HT1080 (cell line): ENCODE data around the gene CNGB1. TPM values are rescaled to one million over a fixed set of nuclear protein-coding genes. Genes with fewer than 3 reads are reported as not detected.
A peak's percentile ranks its signal among the peaks of the same experiment; 100 is the strongest.

Experiments used
- DNase-seq: peaks from one replicate; pipeline ENCODE4 v3.0.0-alpha.2; 2015; ENCODE audit warnings: low read depth
- total RNA-seq: library from RNA; depleted of rRNA; stranded (reverse); fragments of >200 nt; shearing (Covaris generic); gene quantifications from 2 replicates; pipeline ENCODE4 v1.2.3, GENCODE V29; 2014

Gene CNGB1
- total RNA-seq, 1 experiment from 2014 or later = 0.32 TPM

- peak; percentile 15 for DNase-seq
Measured at GRCh38 chr16:57977418-57978069, 6.6 kb upstream of the CNGB1 start.

DNA sequence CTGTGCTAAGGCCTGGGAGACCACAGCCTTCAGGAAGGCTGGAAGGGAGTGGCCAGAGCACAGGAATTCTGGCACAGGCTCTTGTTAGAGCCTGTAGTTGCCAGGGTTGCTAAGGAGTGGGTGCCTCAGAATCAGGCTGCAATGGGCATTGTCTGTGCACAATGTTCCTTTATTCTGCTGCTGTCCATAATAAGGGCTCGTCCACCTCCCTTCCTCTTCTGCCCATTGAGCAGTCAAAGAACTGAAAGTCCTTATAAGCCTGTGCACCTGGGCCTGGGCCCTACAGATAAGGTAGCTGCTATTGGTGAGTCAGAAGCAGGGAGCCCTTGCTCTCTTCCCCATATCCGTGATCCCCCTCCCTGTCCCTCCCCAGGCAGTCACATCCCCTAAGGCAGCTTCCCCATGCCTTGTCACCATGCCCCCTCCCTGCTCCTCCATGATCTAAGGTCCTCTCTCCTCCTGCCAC is 5.4 kb upstream of the CNGB1 start:
- DNase-seq = peak; percentile 13

- DNase-seq = no peak
Measured at GRCh38 chr16:57972306-57972705, 1.4 kb upstream of the CNGB1 start.

- no peak for DNase-seq
Measured at GRCh38 chr16:57971848-57972247, 920 bp upstream of the CNGB1 start.

DNA sequence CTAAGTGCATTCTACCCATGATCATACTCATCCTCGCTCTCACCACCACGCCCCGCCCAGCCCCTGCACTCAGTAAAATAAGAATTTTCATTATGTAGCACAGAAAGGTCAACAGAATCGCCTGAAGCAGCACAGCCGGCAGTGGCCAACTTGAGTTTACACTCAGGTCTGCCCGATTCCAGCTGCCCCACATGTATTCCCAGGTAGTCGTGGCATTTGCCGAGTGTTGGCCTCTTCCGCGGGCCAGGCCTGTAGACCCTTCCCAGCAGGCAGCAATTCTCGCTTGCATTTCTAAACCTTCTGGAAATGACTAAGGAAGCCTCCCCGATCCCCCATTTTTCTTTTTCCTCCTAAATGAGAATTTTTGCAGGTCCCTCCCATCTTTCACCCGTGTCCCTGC is 609 bp downstream of the CNGB1 start:
- no peak for DNase-seq

- DNase-seq = no peak
Measured at GRCh38 chr16:57969451-57970123, 1.3 kb downstream of the CNGB1 start.

- DNase-seq = no peak
Measured at GRCh38 chr16:57967916-57968315, 3.0 kb downstream of the CNGB1 start.

DNA sequence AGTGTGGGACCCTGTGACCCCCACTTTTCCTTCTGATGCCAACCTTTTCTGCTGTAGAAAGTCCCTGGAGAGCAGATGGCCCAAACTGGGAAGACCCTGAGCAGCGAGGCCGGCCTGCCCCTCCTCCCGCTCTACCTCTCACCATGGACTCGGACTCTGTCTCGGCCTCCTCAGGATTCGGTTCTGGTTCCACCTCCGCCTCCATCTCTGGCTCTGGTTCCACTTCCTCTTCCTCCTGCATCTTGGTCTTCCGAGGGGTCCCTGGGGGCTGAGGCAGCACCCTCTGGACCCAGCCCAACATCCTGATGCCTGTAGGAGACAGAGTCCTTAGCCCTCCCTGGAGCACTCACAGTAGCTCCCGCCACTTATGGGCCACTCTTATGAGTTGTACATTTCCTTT is 3.9 kb downstream of the CNGB1 start:
- DNase-seq = no peak

GRCh38 chr16:57966204-57966771 is 4.6 kb downstream of the CNGB1 start:
- no peak for DNase-seq

- no peak for DNase-seq
Measured at GRCh38 chr16:57964157-57964700, 6.7 kb downstream of the CNGB1 start.

DNA sequence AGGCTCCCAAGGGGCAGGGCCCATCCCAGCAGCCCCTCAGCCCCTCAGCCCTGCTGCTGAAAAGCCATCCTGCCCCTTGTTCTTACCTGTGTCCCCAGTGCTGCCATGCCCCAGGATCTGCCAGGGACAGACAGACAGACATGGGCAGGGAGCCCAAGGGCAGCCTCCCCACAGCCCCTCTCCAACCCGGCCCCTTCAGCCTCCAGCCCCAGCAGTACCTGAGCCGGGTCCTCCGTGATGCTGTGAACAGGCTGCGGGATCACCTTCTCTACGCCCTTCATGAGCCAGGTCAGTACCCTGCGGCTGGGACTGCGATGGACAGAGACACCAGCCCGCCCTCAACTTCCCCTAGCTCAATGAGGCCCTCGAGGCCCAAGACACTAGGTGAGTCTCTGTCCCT is 8.2 kb downstream of the CNGB1 start:
- DNase-seq = no peak

DNA sequence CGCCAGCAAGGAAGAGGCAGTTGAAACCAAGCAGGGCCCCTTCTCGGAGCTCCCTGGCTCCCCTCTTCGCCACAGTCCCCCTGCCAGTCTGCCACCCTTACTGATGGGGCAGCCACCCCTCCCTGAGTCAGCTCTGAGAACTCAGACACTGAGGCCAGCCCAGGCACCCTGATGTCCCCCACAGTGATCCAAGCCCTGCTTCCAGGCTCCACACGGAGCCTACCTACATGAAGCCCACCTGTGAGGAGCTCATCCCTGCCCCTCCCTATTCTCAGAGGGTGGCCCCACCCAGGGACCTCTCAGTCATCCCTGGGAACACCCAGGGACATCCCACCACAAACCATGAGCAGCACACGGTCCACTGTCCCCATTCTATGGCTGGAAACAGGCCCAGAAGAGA is 8.9 kb downstream of the CNGB1 start:
- no peak for DNase-seq

DNA sequence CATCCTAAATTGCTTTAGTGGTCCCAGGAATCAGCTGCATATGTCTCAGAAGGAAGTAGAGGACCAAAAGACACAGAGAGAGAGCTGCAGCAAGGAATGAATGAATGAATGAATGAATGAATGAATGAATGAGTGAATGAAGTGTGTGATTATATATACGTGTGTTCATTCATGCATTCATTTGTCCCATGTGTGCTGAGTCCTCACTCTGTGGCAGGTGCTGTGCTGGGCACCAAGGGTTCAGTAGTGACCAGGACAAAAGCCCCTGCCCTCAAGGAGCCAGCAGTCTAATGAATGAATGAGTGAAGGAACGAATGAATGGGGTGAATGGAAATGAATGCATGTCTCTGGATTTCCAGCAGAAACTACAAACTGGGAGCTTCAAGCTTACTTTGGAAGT is 9.4 kb downstream of the CNGB1 start:
- DNase-seq = no peak

GRCh38 chr16:57960826-57961472 is 10.0 kb downstream of the CNGB1 start:
- DNase-seq = no peak

GRCh38 chr16:57960310-57960709 is 10.6 kb downstream of the CNGB1 start:
- DNase-seq = no peak

GRCh38 chr16:57959804-57960203 is 11.1 kb downstream of the CNGB1 start:
- no peak for DNase-seq

DNA sequence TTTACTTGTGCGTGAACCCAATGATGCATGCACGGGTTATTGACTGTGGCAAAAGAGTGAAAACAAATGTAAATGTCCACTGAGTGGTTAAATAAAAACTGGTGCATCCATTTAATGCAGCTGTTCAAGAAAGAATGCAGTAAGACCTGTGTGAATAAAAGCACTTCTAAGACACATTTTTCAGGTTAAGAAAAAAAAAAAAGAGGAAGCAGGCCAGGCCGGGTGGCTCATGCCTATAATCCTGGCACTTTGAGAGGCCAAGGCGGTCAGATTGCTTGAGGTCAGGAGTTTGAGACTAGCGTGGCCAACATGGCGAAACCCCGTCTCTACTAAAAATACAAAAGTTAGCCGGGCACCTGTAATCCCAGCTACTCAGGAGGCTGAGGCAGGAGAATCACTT is 11.8 kb downstream of the CNGB1 start:
- DNase-seq = no peak

- no peak for DNase-seq
Measured at GRCh38 chr16:57958544-57958943, 12.4 kb downstream of the CNGB1 start.

DNA sequence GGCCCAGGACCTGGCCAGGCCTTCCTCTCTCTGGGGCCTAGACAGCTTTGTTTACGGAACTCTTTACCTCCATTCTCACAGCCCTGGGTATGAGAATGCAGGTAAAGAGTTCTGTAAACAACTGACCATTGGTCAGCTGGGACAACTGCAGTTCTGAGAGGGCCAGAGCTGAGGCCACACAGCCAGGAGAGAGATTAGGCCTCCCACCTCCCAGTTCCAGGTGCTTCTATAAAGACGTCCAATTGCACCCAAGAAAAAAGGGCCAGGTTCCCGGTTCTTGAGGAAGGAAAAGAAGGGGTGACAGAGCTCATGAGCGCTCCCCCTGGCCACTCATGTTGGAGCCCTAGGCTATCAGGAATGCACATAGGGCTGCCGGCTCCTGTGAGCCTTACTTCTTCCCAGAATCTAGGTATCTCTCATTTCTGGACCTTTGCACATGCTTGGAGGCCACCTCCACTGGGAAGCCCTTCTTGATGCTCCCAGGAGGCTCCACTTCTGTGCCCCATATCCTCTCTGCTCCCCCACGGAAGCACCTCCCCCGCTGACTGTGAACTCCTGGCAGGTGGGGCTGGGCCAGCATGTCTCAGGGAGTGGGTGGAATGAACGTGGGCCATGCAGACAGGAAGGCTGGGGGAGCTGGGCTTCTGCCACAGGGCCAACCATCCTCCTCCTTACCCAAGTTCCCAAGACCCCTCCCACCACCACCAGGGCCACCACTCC is 13.1 kb downstream of the CNGB1 start:
- no peak for DNase-seq

DNA sequence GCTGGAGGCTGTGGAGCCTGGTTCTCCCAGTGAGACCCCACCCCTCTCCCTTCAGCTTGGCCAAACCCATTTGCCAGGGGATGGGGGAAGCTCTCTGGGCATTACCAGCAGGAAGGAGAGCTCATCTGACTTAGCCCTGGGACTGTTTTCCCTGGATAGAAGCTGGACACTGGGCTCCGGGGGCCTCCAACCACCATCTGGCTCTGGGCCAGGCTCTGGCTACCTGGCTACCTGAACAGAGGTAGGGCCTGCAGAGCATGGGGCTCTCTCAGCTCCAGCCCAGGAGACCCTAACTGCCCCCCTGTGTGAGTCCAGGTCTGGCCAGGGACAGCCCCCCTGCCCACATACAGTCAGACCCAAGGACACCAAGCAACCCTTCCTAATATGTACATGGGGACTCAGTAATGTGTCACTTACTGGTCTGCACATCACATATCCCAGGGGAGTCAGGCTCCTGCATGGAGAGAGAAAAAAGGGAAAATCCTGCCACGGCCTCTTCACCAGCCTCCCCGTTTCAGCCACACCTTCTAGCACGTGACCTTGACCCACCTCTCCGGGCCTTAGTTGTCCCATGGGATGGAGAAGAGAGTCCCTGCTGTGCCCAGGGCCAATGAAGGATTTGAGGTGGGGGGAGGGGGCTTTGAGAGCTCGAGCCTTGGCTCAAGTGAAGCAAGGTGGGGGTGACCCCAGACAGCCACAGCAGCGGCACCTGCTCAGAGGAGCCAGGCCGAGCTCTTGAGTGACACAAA is 13.8 kb downstream of the CNGB1 start:
- DNase-seq = no peak
